Activated CD8-positive, alpha-beta T cell treated with anti-CD3 and anti-CD28 coated beads, Interleukin-2, amount 10 ng/mL, durations not matched to agents 7 days and 5 days (primary cell): ENCODE measurements around the gene RPS14. TPM values are rescaled to one million over a fixed set of nuclear protein-coding genes. Genes with fewer than 3 reads are reported as not detected.

ENCODE experiments used
- ATAC-seq: fragments of 150-1000 bp; cut with Tn5 transposase; one replicate; pipeline ENCODE4 v1.10.0; 2021; ENCODE audit warnings: moderate library complexity
- CTCF ChIA-PET: fragments of 350-600 bp; sonication (Branson Sonifier 250); formaldehyde crosslinking; loops from one replicate; lab custom pipeline; 2021; ENCODE audit warnings: antibody characterized with exemption; lab: Charles Lee
- POLR2A ChIA-PET: fragments of 350-600 bp; sonication (Branson Sonifier 250); formaldehyde crosslinking; loops from one replicate; lab custom pipeline; 2021; ENCODE audit warnings: antibody characterized with exemption; lab: Charles Lee
- DNase-seq: peaks from one replicate; pipeline ENCODE4 v3.0.0-alpha.2; 2020
- H3K27ac Mint-ChIP-seq: one replicate; pipeline ENCODE4 v1.8.0; 2021; ENCODE audit warnings: mild to moderate bottlenecking, mixed read lengths
- H3K27me3 Mint-ChIP-seq: one replicate; pipeline ENCODE4 v1.8.0; 2021; ENCODE audit warnings: low read depth, mixed read lengths
- H3K36me3 Mint-ChIP-seq: one replicate; pipeline ENCODE4 v1.8.0; 2021; ENCODE audit warnings: low read depth, mixed read lengths
- H3K4me1 Mint-ChIP-seq: one replicate; pipeline ENCODE4 v1.8.0; 2021; ENCODE audit warnings: low read depth, mixed read lengths
- H3K4me3 Mint-ChIP-seq: one replicate; pipeline ENCODE4 v1.8.0; 2021; ENCODE audit warnings: mild to moderate bottlenecking, mixed read lengths
- H3K9me3 Mint-ChIP-seq: one replicate; pipeline ENCODE4 v1.8.0; 2022; ENCODE audit warnings: mixed read lengths; ENCODE audit not compliant: insufficient read depth
- total RNA-seq, 2 experiments: library from RNA; stranded (reverse); gene quantifications; one replicate each; pipeline ENCODE4 v1.2.3, GENCODE V29; 2021

The RPS14 gene
- total RNA-seq, 2 experiments from 2014 or later: 2,046 to 2,123 TPM

GRCh38 chr5:150473673-150474358 is 24.3 kb upstream of the RPS14 start:
- no peaks in the 10 kb centered on the region for H3K36me3 Mint-ChIP-seq
- ATAC-seq: no peak
- H3K4me1 Mint-ChIP-seq: peaks cover 9% of the 10 kb centered on the region
- CTCF ChIA-PET: no interaction called here
- H3K27me3 Mint-ChIP-seq: no peaks in the 10 kb centered on the region
- POLR2A ChIA-PET: no interaction called here
- H3K9me3 Mint-ChIP-seq: no peaks in the 10 kb centered on the region
- no peak overlapping the region for H3K4me3 Mint-ChIP-seq
- H3K27ac Mint-ChIP-seq: no peak overlapping the region
- no peak for DNase-seq

- DNase-seq (no peak), ATAC-seq (no peak)
- no peak overlapping the region for H3K4me3 Mint-ChIP-seq
- H3K27me3 Mint-ChIP-seq: no peaks in the 10 kb centered on the region
- H3K36me3 Mint-ChIP-seq: no peaks in the 10 kb centered on the region
- no peaks in the 10 kb centered on the region for H3K9me3 Mint-ChIP-seq
- no peaks in the 10 kb centered on the region for H3K4me1 Mint-ChIP-seq
- ChIA-PET POLR2A (no interaction called here), CTCF (no interaction called here)
- no peak overlapping the region for H3K27ac Mint-ChIP-seq
Measured at GRCh38 chr5:150469718-150470469, 20.4 kb upstream of the RPS14 start.

GRCh38 chr5:150468206-150468605 is 18.7 kb upstream of the RPS14 start:
- Mint-ChIP-seq H3K27me3 (no peaks in the 10 kb centered on the region), H3K36me3 (no peaks in the 10 kb centered on the region), H3K4me1 (no peaks in the 10 kb centered on the region), H3K27ac (no peak overlapping the region), H3K9me3 (no peaks in the 10 kb centered on the region), H3K4me3 (no peak overlapping the region)
- ChIA-PET POLR2A (no interaction called here), CTCF (no interaction called here)
- ATAC-seq (no peak), DNase-seq (no peak)

- no peaks in the 10 kb centered on the region for H3K36me3 Mint-ChIP-seq
- DNase-seq (no peak), ATAC-seq (no peak)
- no peaks in the 10 kb centered on the region for H3K9me3 Mint-ChIP-seq
- ChIA-PET POLR2A (no interaction called here), CTCF (no interaction called here)
- peaks cover 11% of the 10 kb centered on the region for H3K4me1 Mint-ChIP-seq
- H3K27me3 Mint-ChIP-seq: no peaks in the 10 kb centered on the region
- no peak overlapping the region for H3K4me3 Mint-ChIP-seq
- no peak overlapping the region for H3K27ac Mint-ChIP-seq
Measured at GRCh38 chr5:150465927-150466326, 16.4 kb upstream of the RPS14 start.

- ATAC-seq (no peak), DNase-seq (no peak)
- Mint-ChIP-seq H3K4me3 (no peak overlapping the region), H3K27me3 (no peaks in the 10 kb centered on the region), H3K36me3 (no peaks in the 10 kb centered on the region), H3K27ac (no peak overlapping the region), H3K9me3 (no peaks in the 10 kb centered on the region), H3K4me1 (peaks cover 18% of the 10 kb centered on the region)
- ChIA-PET CTCF (interaction anchor here (1.3 kb wide), 1 partner anchor 14 kb away, joined by 3 read pairs; no protein-coding TSS in a partner anchor), POLR2A (no interaction called here)
Measured at GRCh38 chr5:150464554-150465012, 15.0 kb upstream of the RPS14 start.

- H3K4me1 Mint-ChIP-seq: peaks cover 45% of the 10 kb centered on the region
- no peak for ATAC-seq
- no peaks in the 10 kb centered on the region for H3K9me3 Mint-ChIP-seq
- H3K27me3 Mint-ChIP-seq: no peaks in the 10 kb centered on the region
- ChIA-PET POLR2A (interaction anchor here (2.9 kb wide), 1 partner anchor 11 kb away, joined by 10 read pairs; the partner anchor contains the start of gene RPS14), CTCF (interaction anchor here (1.3 to 5.4 kb wide), 4 partner anchors 11 to 239 kb away, joined by 3 to 45 read pairs (median 12); partner anchors contain the start of genes RBM22 and RPS14)
- no peak overlapping the region for H3K4me3 Mint-ChIP-seq
- peak overlapping the region; percentile 54 for H3K27ac Mint-ChIP-seq
- no peaks in the 10 kb centered on the region for H3K36me3 Mint-ChIP-seq
- peak; percentile 48 for DNase-seq
Measured at GRCh38 chr5:150461231-150461630, 11.7 kb upstream of the RPS14 start.

- no peak overlapping the region for H3K4me3 Mint-ChIP-seq
- H3K9me3 Mint-ChIP-seq: no peaks in the 10 kb centered on the region
- no peaks in the 10 kb centered on the region for H3K27me3 Mint-ChIP-seq
- no peaks in the 10 kb centered on the region for H3K36me3 Mint-ChIP-seq
- ATAC-seq (no peak), DNase-seq (no peak)
- CTCF ChIA-PET: interaction anchor here (1.9 to 5.4 kb wide), 3 partner anchors 11 to 84 kb away, joined by 6 to 45 read pairs (median 18); partner anchors contain the start of gene RPS14
- peaks cover 45% of the 10 kb centered on the region for H3K4me1 Mint-ChIP-seq
- POLR2A ChIA-PET: interaction anchor here (0.6 to 2.9 kb wide), 2 partner anchors 11 to 290 kb away, joined by 3 to 10 read pairs; partner anchors contain the start of gene RPS14
- peak overlapping the region; percentile 54 for H3K27ac Mint-ChIP-seq
Measured at GRCh38 chr5:150460781-150461180, 11.2 kb upstream of the RPS14 start.

GRCh38 chr5:150458802-150459557 is 9.4 kb upstream of the RPS14 start:
- DNase-seq: peak; percentile 90
- ATAC-seq: peak; percentile 93
- peak overlapping the region; percentile 83 for H3K27ac Mint-ChIP-seq

GRCh38 chr5:150457562-150458240 is 8.2 kb upstream of the RPS14 start:
- CTCF ChIA-PET: interaction anchor here (0.6 to 5.4 kb wide), 25 partner anchors 8 to 658 kb away, joined by 3 to 45 read pairs (median 4); partner anchors contain the start of genes IRGM, RBM22 and RPS14
- ATAC-seq: no peak
- Mint-ChIP-seq H3K4me1 (peaks cover 45% of the 10 kb centered on the region), H3K36me3 (no peaks in the 10 kb centered on the region), H3K27me3 (no peaks in the 10 kb centered on the region), H3K27ac (peak overlapping the region; percentile 88), H3K4me3 (peak overlapping the region; percentile 63), H3K9me3 (no peaks in the 10 kb centered on the region)
- POLR2A ChIA-PET: interaction anchor here (0.9 to 2.0 kb wide), 4 partner anchors 8 to 389 kb away, joined by 3 to 7 read pairs (median 4); partner anchors contain the start of genes CD74, IRGM and RPS14
- DNase-seq: no peak

More at GRCh38 chr5:150458802-150459557, 9.4 kb upstream of the RPS14 start:
- CTCF ChIA-PET: interaction anchor here (0.6 to 5.4 kb wide), 25 partner anchors 9 to 755 kb away, joined by 3 to 45 read pairs (median 4); partner anchors contain the start of genes CD74, IRGM, RBM22 and RPS14
- peaks cover 45% of the 10 kb centered on the region for H3K4me1 Mint-ChIP-seq
- no peaks in the 10 kb centered on the region for H3K9me3 Mint-ChIP-seq
- no peaks in the 10 kb centered on the region for H3K27me3 Mint-ChIP-seq
- POLR2A ChIA-PET: interaction anchor here (0.7 to 2.9 kb wide), 2 partner anchors 9 to 46 kb away, joined by 3 to 10 read pairs; partner anchors contain the start of genes CD74 and RPS14
- peak overlapping the region; percentile 31 for H3K4me3 Mint-ChIP-seq
- H3K36me3 Mint-ChIP-seq: no peaks in the 10 kb centered on the region

GRCh38 chr5:150457121-150457520 is 7.6 kb upstream of the RPS14 start:
- H3K36me3 Mint-ChIP-seq: no peaks in the 10 kb centered on the region
- no peaks in the 10 kb centered on the region for H3K9me3 Mint-ChIP-seq
- peak; percentile 13 for ATAC-seq
- DNase-seq: peak; percentile 34
- peak overlapping the region; percentile 63 for H3K4me3 Mint-ChIP-seq
- POLR2A ChIA-PET: interaction anchor here (0.6 to 2.0 kb wide), 5 partner anchors 8 to 673 kb away, joined by 3 to 7 read pairs (median 4); partner anchors contain the start of genes CD74, IRGM and RPS14
- peak overlapping the region; percentile 88 for H3K27ac Mint-ChIP-seq
- CTCF ChIA-PET: interaction anchor here (0.7 to 5.4 kb wide), 20 partner anchors 8 to 658 kb away, joined by 3 to 45 read pairs (median 4); partner anchors contain the start of genes IRGM, RBM22, RPS14 and SMIM3
- H3K4me1 Mint-ChIP-seq: peaks cover 45% of the 10 kb centered on the region
- no peaks in the 10 kb centered on the region for H3K27me3 Mint-ChIP-seq
